Karpas-422 (cell line): ENCODE results near the gene IL1R2. TPM values are rescaled to one million over a fixed set of nuclear protein-coding genes. Genes with fewer than 3 reads are reported as not detected.
"Not testable (repeated sequence)": the region's sequence is repeated elsewhere in the genome, so short reads cannot be mapped to it uniquely, and the experiment has no call there.

Experiments used
- DNase-seq: peaks from one replicate; pipeline ENCODE4 v3.0.0-alpha.2; 2015
- H2AFZ ChIP-seq: fragments of 200-600 bp; sonication (generic); 2 replicates; pipeline ENCODE4 v1.6.1; 2014; ENCODE audit warnings: antibody characterized with exemption, low read length, mixed read lengths
- H3K27ac ChIP-seq: fragments of 200-600 bp; sonication (generic); 2 replicates; pipeline ENCODE4 v1.5.1; 2014; ENCODE audit warnings: mild to moderate bottlenecking, low read length, moderate library complexity
- H3K27me3 ChIP-seq: fragments of 200-600 bp; sonication (generic); 2 replicates; pipeline ENCODE4 v1.6.1; 2014; ENCODE audit warnings: low read length, mixed read lengths
- H3K36me3 ChIP-seq: fragments of 200-600 bp; sonication (generic); 2 replicates; pipeline ENCODE4 v1.6.1; 2014; ENCODE audit warnings: low read length, mixed read lengths; ENCODE audit not compliant: insufficient read depth
- H3K4me1 ChIP-seq: fragments of 200-600 bp; sonication (generic); 2 replicates; pipeline ENCODE4 v1.6.1; 2014; ENCODE audit warnings: mild to moderate bottlenecking, low read length, mixed read lengths
- H3K4me2 ChIP-seq: fragments of 200-600 bp; sonication (generic); 2 replicates; pipeline ENCODE4 v1.6.1; 2014; ENCODE audit warnings: low read length, low read depth, mild to moderate bottlenecking; ENCODE audit not compliant: poor library complexity, severe bottlenecking
- H3K4me3 ChIP-seq: fragments of 200-600 bp; sonication (generic); 2 replicates; pipeline ENCODE4 v1.5.1; 2014; ENCODE audit warnings: mild to moderate bottlenecking, antibody characterized with exemption, low read length, mixed read lengths
- H3K79me2 ChIP-seq: fragments of 200-600 bp; sonication (generic); 2 replicates; pipeline ENCODE4 v1.6.1; 2014; ENCODE audit warnings: mild to moderate bottlenecking, low read length, mixed read lengths
- H3K9ac ChIP-seq: fragments of 200-600 bp; sonication (generic); 2 replicates; pipeline ENCODE4 v1.6.0; 2014; ENCODE audit warnings: low read length
- H3K9me2 ChIP-seq: fragments of 200-600 bp; sonication (generic), shearing (Covaris generic); replicated peaks from 2 replicates; pipeline ENCODE4 v1.6.0; 2014; ENCODE audit warnings: mild to moderate bottlenecking, low read length, moderate library complexity; ENCODE audit not compliant: insufficient read depth
- H3K9me3 ChIP-seq: fragments of 300-700, 200-600 bp; sonication (generic); 2 replicates; pipeline ENCODE4 v1.6.1; 2014; ENCODE audit warnings: low read length, mixed read lengths
- H4K20me1 ChIP-seq: fragments of 200-600 bp; sonication (generic); 2 replicates; pipeline ENCODE4 v1.6.1; 2014; ENCODE audit warnings: mild to moderate bottlenecking, antibody characterized with exemption, low read length, low read depth; ENCODE audit not compliant: insufficient read depth
- total RNA-seq: library from RNA; depleted of rRNA; stranded (reverse); fragments of >200 nt; shearing (Covaris generic); gene quantifications from 2 replicates; pipeline ENCODE4 v1.2.3, GENCODE V29; 2014; ENCODE audit warnings: low replicate concordance

Gene IL1R2
- total RNA-seq, 1 experiment from 2014 or later: not detected

GRCh38 chr2:102063941-102064678 lies 72.3 kb downstream of the IL1R2 start:
- H4K20me1 ChIP-seq: no peaks in the 10 kb centered on the region
- no peaks in the 10 kb centered on the region for H3K9me3 ChIP-seq
- no peak overlapping the region for H2AFZ ChIP-seq
- H3K36me3 ChIP-seq: no peaks in the 10 kb centered on the region
- no peaks in the 10 kb centered on the region for H3K27me3 ChIP-seq
- H3K4me2 ChIP-seq: no peak overlapping the region
- no peaks in the 10 kb centered on the region for H3K79me2 ChIP-seq
- H3K9me2 ChIP-seq: no peaks in the 10 kb centered on the region
- no peak overlapping the region for H3K9ac ChIP-seq
- H3K4me3 ChIP-seq: no peak overlapping the region
- DNase-seq: no peak
- no peaks in the 10 kb centered on the region for H3K4me1 ChIP-seq
- H3K27ac ChIP-seq: no peak overlapping the region

- no peak overlapping the region for H3K27ac ChIP-seq
- H3K9me3 ChIP-seq: no peaks in the 10 kb centered on the region
- no peaks in the 10 kb centered on the region for H3K4me1 ChIP-seq
- H3K9me2 ChIP-seq: no peaks in the 10 kb centered on the region
- H3K4me2 ChIP-seq: no peak overlapping the region
- H4K20me1 ChIP-seq: no peaks in the 10 kb centered on the region
- no peak overlapping the region for H2AFZ ChIP-seq
- no peaks in the 10 kb centered on the region for H3K79me2 ChIP-seq
- no peak overlapping the region for H3K9ac ChIP-seq
- no peak for DNase-seq
- no peaks in the 10 kb centered on the region for H3K36me3 ChIP-seq
- H3K4me3 ChIP-seq: no peak overlapping the region
- no peaks in the 10 kb centered on the region for H3K27me3 ChIP-seq
Measured at GRCh38 chr2:102064679-102065674, 73.2 kb downstream of the IL1R2 start.

GRCh38 chr2:102065675-102066252 lies 74.0 kb downstream of the IL1R2 start:
- Histone ChIP-seq H3K4me3 (no peak overlapping the region), H3K4me1 (no peaks in the 10 kb centered on the region), H3K9me2 (no peaks in the 10 kb centered on the region), H4K20me1 (no peaks in the 10 kb centered on the region), H3K79me2 (no peaks in the 10 kb centered on the region), H3K9ac (no peak overlapping the region), H3K27ac (no peak overlapping the region), H3K27me3 (no peaks in the 10 kb centered on the region), H3K9me3 (no peaks in the 10 kb centered on the region), H2AFZ (no peak overlapping the region), H3K36me3 (no peaks in the 10 kb centered on the region), H3K4me2 (no peak overlapping the region)
- no peak for DNase-seq

GRCh38 chr2:102066554-102066953 lies 74.8 kb downstream of the IL1R2 start:
- no peaks in the 10 kb centered on the region for H3K36me3 ChIP-seq
- H3K9me3 ChIP-seq: no peaks in the 10 kb centered on the region
- H3K27me3 ChIP-seq: no peaks in the 10 kb centered on the region
- H3K27ac ChIP-seq: no peak overlapping the region
- H3K4me2 ChIP-seq: no peak overlapping the region
- DNase-seq: no peak
- no peak overlapping the region for H3K9ac ChIP-seq
- H3K4me1 ChIP-seq: no peaks in the 10 kb centered on the region
- H3K9me2 ChIP-seq: no peaks in the 10 kb centered on the region
- H2AFZ ChIP-seq: no peak overlapping the region
- no peak overlapping the region for H3K4me3 ChIP-seq
- H4K20me1 ChIP-seq: no peaks in the 10 kb centered on the region
- no peaks in the 10 kb centered on the region for H3K79me2 ChIP-seq

- not testable (repeated sequence) for H3K4me3 ChIP-seq, H3K79me2 ChIP-seq, H3K4me2 ChIP-seq, H3K9me2 ChIP-seq, H3K9ac ChIP-seq, H3K27ac ChIP-seq, H3K4me1 ChIP-seq, H2AFZ ChIP-seq, H4K20me1 ChIP-seq, H3K9me3 ChIP-seq, H3K36me3 ChIP-seq, DNase-seq, H3K27me3 ChIP-seq
Measured at GRCh38 chr2:102068126-102068525, 76.4 kb downstream of the IL1R2 start.

- no peaks in the 10 kb centered on the region for H3K9me3 ChIP-seq
- H3K36me3 ChIP-seq: no peaks in the 10 kb centered on the region
- no peaks in the 10 kb centered on the region for H4K20me1 ChIP-seq
- no peak for DNase-seq
- H3K9me2 ChIP-seq: no peaks in the 10 kb centered on the region
- H3K27me3 ChIP-seq: no peaks in the 10 kb centered on the region
- H2AFZ ChIP-seq: no peak overlapping the region
- H3K4me3 ChIP-seq: no peak overlapping the region
- no peak overlapping the region for H3K4me2 ChIP-seq
- H3K9ac ChIP-seq: no peak overlapping the region
- no peaks in the 10 kb centered on the region for H3K79me2 ChIP-seq
- H3K27ac ChIP-seq: no peak overlapping the region
- H3K4me1 ChIP-seq: no peaks in the 10 kb centered on the region
Measured at GRCh38 chr2:102069311-102069974, 77.7 kb downstream of the IL1R2 start.

- Histone ChIP-seq H3K36me3 (no peaks in the 10 kb centered on the region), H3K4me3 (no peak overlapping the region), H3K27ac (no peak overlapping the region), H3K27me3 (no peaks in the 10 kb centered on the region), H3K4me2 (no peak overlapping the region), H3K9ac (no peak overlapping the region), H3K79me2 (no peaks in the 10 kb centered on the region), H3K9me2 (no peaks in the 10 kb centered on the region), H3K9me3 (no peaks in the 10 kb centered on the region), H3K4me1 (no peaks in the 10 kb centered on the region), H4K20me1 (no peaks in the 10 kb centered on the region), H2AFZ (no peak overlapping the region)
- no peak for DNase-seq
Measured at GRCh38 chr2:102070058-102070642, 78.4 kb downstream of the IL1R2 start.
